HG03159 (cell line): ENCODE results near the gene MAGI1.
"Not testable (repeated sequence)": the region's sequence is repeated elsewhere in the genome, so short reads cannot be mapped to it uniquely, and the experiment has no call there.

Experiments
- ATAC-seq: cut with Tn5 transposase; IDR thresholded peaks from one replicate; pipeline ENCODE4 v1.9.1; 2021; ENCODE audit warnings: mild to moderate bottlenecking, moderate library complexity; ENCODE audit not compliant: unreplicated experiment

The MAGI1 gene

GRCh38 chr3:65615329-65615728 lies 423.4 kb downstream of the MAGI1 start:
- ATAC-seq: no peak

DNA sequence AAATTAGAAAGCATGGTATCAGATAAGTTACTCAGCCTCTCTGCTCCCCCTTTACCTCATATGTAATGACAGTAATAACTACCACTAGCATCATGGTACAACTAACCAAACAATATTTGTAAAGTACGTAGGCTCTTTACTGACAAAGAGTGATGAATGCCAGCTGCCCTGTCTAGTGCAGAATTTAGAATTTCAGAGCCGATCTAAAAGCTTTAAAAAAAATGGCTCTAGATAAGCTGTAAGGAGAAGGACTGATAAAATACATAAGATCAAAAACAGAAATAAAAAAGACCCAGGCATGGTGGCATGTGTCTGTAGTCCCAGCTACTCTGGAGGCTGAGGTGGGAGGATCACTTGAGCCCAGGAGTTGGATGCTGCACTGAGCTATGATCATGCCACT lies 424.1 kb downstream of the MAGI1 start:
- ATAC-seq: no peak

- not testable (repeated sequence) for ATAC-seq
These were observed 430.7 kb downstream of the MAGI1 start for GRCh38 chr3:65607965-65608460.

DNA sequence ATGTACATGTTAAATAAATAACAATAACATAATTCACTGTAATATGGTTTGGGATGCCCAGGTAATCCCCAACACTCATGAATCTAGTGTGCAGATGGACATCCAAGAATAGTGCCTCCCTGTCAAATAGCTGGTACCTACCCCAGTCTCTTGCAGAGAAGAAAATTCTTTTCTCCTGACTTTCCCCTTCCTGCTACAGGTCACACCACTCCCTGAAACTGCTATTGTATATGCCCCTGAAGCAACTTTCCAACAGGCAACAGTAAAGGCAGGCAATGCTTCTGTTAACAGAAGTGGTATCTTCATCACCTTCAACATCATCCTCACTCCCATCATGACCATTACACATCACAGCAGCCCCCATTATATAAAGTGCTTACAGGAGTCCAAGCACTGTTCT lies 431.6 kb downstream of the MAGI1 start:
- ATAC-seq: no peak

- no peak for ATAC-seq
These were observed 432.8 kb downstream of the MAGI1 start for GRCh38 chr3:65605876-65606432.

DNA sequence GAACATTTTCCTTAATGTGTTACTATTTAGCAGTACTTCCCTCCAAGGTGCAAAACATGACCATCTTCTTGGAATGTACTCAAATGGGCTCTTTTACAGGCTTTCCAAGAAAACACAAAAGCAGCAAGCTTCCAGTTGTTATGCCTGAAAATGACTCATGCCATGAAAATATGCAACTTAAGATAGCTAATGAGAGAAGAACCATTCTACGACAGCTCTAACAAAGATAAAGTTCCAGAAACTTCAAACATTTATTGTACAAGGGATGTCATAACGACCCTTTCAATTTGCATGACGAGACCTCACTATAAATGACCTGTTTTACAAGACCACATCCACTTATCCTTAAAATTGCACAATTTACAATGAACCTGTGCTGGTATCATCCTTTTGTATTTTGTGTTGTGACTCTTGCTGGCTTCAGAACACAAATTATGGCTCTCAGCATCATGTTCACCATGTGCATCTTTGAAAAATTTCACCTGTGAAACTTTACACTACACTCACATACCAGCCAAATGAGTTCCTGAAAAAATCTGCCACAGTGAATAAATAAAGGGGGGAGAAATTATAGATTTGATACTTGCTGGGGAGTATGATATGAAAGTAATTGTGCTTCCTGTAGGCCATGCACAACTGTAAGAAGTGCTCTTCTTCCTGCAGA lies 433.7 kb downstream of the MAGI1 start:
- ATAC-seq: no peak

GRCh38 chr3:65603631-65604030 lies 435.1 kb downstream of the MAGI1 start:
- ATAC-seq: no peak

DNA sequence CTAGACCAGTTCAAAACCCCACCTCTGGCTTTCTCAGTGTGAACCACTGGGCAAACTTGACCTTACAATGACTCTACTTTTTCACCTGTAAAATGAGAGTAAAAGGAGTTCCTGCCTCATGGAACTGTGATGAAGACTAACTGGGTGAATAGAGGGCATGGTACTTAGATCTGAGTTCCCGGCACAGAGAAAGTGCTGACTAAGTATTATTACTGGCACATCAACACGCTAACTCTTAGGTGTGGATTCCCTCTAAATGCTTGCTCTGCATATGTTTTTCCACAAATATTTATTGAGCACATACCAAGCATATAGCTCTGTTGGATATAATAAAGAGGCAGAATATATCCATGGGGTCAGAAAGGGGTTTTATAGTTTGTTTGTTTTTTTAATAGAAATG lies 437.8 kb downstream of the MAGI1 start:
- ATAC-seq: no peak

DNA sequence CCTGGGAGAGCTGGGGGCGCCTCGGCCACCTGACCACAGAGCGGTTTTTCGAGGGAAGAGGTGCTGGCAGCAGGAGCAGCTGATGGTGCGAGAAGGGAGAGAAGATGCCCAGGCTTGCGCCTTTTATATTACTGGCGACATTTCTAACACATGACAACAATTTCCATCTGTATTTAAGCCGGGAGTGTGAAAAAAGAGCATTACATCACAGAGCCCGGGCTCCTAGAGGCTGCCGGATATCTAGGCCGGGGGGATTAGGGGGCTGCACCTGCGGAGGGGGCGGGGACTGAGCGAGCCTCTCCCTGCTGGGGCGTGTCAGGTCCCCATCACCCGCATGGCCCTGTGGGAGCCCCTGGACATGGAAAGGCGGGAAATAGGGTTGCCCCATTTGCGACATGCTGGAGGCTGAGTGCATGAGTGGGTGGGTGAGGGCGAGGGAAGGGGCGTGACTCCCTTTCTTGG lies 440.7 kb downstream of the MAGI1 start:
- ATAC-seq: no peak

DNA sequence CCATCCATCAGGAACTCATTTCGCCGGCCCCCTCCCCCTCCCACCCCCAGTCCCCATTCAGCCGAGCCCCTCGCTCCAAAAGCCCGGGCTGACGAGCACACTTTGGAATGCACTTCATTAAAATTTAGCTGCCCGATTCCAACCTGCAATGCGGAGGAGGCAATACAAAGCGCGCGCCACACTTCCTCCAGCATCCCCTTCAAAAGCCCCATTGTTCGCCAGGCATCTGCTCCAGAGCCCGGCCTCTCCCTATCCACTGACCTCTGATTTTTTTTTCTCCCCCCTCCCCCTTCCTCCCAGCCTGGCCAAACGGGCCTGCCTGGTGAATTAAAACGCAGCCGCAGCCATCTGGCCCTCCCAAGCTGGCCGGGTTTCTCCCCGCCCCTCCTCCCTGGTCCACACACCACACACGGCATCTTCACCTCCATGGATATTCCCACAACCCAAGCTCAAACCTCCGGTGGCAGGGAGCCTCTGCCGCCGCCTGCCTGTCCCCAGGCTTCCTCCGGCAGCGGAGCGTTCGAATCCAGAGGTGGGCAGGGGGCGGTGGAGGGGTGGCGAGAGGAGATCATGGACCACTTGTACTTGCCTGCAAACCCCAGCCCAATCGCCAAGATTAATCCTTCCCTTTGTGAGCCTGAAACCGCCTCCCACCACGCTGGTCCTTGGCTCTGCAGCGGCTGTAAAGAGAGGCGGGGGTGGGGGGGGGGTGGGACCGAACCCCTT lies 441.3 kb downstream of the MAGI1 start:
- no peak for ATAC-seq

DNA sequence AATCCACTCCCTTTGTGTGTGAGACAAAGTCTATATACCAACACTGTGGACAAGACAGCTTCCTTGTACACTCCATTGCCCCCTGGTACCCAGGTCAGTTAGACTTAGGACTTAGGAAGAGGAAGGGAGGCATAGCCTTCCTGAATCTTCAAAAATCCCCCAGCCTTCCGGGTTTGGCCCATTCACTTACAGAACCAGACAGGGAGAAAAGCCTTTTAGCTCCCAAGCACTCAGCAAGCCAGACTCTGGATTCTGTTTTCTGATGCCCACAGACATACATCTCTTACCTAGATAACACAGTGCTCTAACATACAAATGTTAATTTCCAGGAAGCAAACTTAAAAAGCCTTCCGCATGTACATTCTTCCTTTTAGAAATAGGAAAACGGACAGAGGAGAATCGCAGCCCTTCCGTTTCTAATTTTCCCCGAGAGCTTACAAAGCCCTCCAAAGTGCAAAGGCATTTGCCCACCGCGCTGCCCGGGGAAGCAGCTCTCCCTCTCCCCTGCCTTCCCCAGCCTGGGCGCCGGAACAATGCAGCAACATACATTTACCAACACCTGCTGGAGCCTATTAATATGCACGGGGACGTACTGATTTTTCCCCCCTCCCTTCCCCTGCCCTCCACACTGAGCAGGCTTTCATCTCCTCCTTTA lies 442.0 kb downstream of the MAGI1 start:
- no peak for ATAC-seq

GRCh38 chr3:65596029-65596300 lies 442.8 kb downstream of the MAGI1 start:
- no peak for ATAC-seq

DNA sequence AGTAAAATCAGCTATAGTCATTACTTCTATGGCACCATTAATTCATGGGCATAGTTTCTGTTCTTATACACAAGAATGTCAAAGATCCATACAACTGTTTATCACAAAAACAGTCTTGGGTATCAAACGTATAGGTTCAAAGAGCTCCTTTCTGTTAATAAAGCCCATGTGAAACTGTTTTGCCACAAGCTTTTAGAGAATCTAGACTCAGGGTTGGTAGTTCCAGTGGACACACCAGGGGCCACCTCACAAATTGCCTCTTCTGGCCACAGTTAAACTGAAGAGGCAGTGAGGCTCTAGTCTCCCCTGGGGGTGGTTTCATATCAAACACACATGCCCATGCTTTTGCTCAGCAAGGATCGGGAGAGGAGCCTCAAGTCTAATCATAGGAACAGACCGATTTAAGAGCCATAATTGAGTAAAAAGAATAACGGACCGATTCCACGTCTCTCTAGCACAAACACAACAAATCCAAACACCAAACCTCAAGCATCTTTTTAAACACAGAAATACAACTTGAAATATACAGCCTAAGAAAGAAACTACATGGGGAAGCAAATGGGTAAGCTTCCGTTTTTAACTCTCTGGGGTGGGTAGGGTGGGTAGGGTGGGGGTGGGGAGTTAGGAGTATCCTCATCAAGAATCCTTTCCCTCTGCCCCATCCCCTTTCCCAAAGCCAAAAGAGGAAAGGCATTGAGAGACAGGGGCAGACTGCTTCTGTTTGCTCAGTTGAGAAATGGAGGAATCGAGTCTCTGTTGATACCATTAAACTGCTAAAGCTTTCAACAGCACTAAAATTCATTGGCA lies 443.3 kb downstream of the MAGI1 start:
- no peak for ATAC-seq

GRCh38 chr3:65593780-65594752 lies 444.7 kb downstream of the MAGI1 start:
- no peak for ATAC-seq

DNA sequence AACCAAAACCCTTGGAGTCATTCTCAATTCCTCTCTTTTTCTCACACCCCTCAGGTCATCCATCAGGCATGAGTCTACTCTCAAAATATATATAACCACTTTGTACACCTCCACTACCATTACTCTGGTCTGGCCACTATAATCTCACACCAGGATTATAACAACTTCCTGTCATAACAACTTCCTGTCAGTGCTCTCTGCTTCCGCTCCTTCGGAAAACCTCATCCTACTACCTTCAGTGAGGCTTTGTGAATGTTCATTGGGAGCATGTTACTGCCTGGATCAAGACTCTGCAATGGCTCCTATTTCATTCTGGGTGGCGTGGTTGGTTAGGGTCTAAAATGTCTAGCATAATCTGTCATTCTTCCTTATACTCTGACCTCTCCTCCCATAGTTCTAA lies 447.4 kb downstream of the MAGI1 start:
- ATAC-seq: no peak

- no peak for ATAC-seq
These were observed 449.8 kb downstream of the MAGI1 start for GRCh38 chr3:65588884-65589283.

- ATAC-seq: no peak
These were observed 450.9 kb downstream of the MAGI1 start for GRCh38 chr3:65587650-65588439.

DNA sequence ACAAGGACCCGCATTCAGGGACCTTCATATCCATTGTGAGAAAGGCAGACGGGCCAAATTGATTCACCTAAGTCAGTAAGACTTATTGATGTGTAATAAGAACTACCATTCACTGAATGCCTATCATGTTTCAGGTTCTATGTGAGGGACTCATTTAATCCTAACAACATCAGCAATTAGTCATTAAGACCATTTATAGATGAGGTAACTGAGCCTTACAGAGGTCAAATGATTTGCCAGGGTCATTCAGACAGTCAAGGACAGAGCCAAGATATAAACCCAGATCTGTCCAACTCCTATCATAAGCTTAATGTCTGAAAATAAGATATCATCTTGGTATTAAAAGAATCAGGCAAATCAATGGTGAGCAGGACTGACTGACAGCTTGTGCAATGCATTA lies 453.8 kb downstream of the MAGI1 start:
- no peak for ATAC-seq

DNA sequence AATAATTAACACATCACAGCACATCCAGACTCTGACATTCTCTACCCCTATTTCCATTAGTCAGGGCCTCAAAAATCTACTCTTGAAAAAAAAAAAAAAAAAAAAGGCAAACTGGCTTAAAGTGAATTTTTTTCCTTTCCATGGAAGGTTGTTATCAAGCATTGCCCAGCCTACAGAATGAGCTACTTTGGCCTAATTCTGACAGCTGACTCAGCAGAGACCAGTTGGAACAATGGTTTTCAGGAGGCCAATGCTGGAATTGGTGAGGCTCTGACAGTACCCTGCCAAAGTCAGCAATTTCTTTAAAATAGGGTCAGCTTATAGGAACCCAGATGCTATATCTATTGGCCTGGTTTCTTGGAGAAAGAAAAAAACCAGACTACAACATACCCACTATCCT lies 454.7 kb downstream of the MAGI1 start:
- no peak for ATAC-seq
